Mesothelial cell of epicardium (in vitro differentiated cells): ENCODE measurements around the gene CPTP. TPM values are rescaled to one million over a fixed set of nuclear protein-coding genes. Genes with fewer than 3 reads are reported as not detected.
A peak's percentile ranks its signal among the peaks of the same experiment; 100 is the strongest.

Source experiments
- DNase-seq, 2 experiments: peaks; one replicate each; pipeline ENCODE4 v3.0.0; 2021; ENCODE audit warnings: low spot score in 2 of 2; ENCODE audit not compliant: unreplicated experiment in 2 of 2
- H3K27ac Mint-ChIP-seq: 2 replicates; pipeline ENCODE4 v1.8.0; 2021; ENCODE audit warnings: mixed read lengths
- H3K27me3 Mint-ChIP-seq: 2 replicates; pipeline ENCODE4 v1.8.0; 2021; ENCODE audit warnings: low read depth, mixed read lengths
- H3K36me3 Mint-ChIP-seq: 2 replicates; pipeline ENCODE4 v1.8.0; 2021; ENCODE audit warnings: mixed read lengths
- H3K4me1 Mint-ChIP-seq: 2 replicates; pipeline ENCODE4 v1.8.0; 2021; ENCODE audit warnings: mixed read lengths
- H3K4me3 Mint-ChIP-seq: 2 replicates; pipeline ENCODE4 v1.8.0; 2021; ENCODE audit warnings: mild to moderate bottlenecking, moderate library complexity, mixed read lengths
- H3K9me3 Mint-ChIP-seq: 2 replicates; pipeline ENCODE4 v1.8.0; 2021; ENCODE audit warnings: mixed read lengths
- total RNA-seq: library from RNA; stranded (reverse); gene quantifications from 3 replicates; pipeline ENCODE4 v1.2.1, GENCODE V29; 2021
- TF ChIP-seq, protein P1 (sequence below): fragments of 200-600 bp; sonication (generic); IDR thresholded peaks from one replicate; pipeline ENCODE4 v1.5.0; 2021; ENCODE audit warnings: antibody characterized with exemption; ENCODE audit not compliant: unreplicated experiment

The CPTP gene
- total RNA-seq, 1 donor from 2014 or later: 17.8 TPM

DNA sequence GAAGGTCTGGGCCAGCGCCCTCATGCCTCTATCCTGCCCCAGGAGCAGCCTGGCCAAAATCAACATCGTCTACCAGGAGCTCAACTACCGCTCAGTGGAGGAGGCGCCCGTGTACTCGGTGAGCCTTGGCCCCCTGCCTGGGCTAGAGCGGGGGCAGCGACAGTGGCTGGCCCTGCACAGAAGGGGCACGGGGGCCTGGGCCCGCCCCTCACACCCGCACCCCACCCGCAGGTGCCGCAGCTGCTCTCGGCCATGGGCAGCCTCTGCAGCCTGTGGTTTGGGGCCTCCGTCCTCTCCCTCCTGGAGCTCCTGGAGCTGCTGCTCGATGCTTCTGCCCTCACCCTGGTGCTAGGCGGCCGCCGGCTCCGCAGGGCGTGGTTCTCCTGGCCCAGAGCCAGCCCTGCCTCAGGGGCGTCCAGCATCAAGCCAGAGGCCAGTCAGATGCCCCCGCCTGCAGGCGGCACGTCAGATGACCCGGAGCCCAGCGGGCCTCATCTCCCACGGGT is 33.5 kb upstream of the CPTP start:
- no peaks in the 10 kb centered on the region for H3K9me3 Mint-ChIP-seq
- TF ChIP-seq, protein P1, sequence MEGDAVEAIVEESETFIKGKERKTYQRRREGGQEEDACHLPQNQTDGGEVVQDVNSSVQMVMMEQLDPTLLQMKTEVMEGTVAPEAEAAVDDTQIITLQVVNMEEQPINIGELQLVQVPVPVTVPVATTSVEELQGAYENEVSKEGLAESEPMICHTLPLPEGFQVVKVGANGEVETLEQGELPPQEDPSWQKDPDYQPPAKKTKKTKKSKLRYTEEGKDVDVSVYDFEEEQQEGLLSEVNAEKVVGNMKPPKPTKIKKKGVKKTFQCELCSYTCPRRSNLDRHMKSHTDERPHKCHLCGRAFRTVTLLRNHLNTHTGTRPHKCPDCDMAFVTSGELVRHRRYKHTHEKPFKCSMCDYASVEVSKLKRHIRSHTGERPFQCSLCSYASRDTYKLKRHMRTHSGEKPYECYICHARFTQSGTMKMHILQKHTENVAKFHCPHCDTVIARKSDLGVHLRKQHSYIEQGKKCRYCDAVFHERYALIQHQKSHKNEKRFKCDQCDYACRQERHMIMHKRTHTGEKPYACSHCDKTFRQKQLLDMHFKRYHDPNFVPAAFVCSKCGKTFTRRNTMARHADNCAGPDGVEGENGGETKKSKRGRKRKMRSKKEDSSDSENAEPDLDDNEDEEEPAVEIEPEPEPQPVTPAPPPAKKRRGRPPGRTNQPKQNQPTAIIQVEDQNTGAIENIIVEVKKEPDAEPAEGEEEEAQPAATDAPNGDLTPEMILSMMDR: no peak
- H3K36me3 Mint-ChIP-seq: no peaks in the 10 kb centered on the region
- H3K4me1 Mint-ChIP-seq: peaks cover 7% of the 10 kb centered on the region
- peaks cover 2% of the 10 kb centered on the region for H3K27me3 Mint-ChIP-seq
- no peak overlapping the region for H3K4me3 Mint-ChIP-seq
- no peak for DNase-seq
- no peak overlapping the region for H3K27ac Mint-ChIP-seq

DNA sequence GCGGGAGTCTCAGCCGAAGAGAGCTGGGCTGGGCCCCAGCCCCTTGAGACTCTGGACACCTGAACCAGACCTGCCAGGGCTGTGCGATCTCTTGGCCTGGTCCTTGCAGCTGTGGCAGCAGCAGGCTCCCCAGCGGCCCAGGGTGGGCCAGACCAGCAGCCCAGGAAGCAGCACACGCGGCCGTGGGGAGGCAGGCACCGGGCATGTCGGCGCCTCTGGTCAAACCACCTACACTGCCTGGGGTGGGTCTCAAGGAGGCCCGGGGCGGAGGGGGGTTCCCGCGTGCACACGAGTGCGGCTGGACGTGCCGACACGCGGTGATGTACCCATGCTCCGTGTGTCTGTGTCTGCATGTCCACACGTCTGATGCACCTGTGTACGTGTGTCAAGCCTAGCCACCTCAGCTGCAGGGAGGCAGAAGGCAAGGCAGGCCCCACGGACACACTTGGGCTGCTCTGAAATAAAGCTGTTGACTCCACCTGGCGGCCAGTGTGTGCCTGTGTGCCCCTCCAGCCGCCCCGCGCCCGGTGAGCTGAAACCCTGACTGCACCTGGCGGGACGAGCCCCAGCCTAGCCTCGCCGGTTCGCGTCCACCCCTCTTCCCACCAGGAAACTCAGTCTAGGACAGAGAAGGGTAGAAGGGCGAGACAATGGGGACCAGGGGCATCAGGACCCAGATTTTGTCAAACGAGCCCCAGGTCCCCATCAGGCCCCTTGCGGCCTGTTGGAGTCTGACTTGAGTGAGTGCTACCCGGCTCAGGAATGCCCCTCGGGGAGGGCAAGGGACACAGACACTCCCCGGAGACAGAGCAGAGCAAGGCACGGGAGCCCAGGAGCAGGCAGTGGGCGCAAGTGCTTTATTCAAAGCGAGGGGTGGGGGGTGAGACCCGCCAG is 32.8 kb upstream of the CPTP start:
- Mint-ChIP-seq H3K4me3 (no peak overlapping the region), H3K27me3 (peaks cover 2% of the 10 kb centered on the region)

DNA sequence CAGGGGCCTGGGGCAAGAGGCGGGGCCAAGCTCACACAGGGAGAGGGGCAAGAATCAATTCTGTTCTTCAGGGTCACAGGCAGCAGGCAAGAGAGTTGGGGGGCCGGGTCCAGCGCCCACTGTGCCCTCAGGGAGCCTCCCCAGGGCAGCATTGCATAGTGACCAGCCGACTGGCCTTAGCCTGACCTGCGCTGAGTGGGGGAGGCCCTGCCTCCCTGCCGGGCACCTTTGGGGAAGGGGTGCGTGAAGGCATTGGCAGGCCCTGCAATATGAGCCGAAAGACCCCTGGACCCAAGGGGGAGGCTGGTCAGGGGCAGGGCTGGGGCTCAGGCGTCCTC is 32.2 kb upstream of the CPTP start:
- Mint-ChIP-seq H3K27ac (no peak overlapping the region), H3K9me3 (no peaks in the 10 kb centered on the region), H3K4me3 (no peak overlapping the region), H3K27me3 (peaks cover 2% of the 10 kb centered on the region), H3K4me1 (peaks cover 7% of the 10 kb centered on the region), H3K36me3 (no peaks in the 10 kb centered on the region)
- no peak for DNase-seq
- TF ChIP-seq, protein P1: no peak

More for the DNA sequence above, 32.8 kb upstream of the CPTP start:
- no peak overlapping the region for H3K27ac Mint-ChIP-seq
- peak in 1 of 2 experiments; percentile 82 for DNase-seq
- H3K9me3 Mint-ChIP-seq: no peaks in the 10 kb centered on the region
- no peaks in the 10 kb centered on the region for H3K36me3 Mint-ChIP-seq
- TF ChIP-seq, protein P1: peak; percentile 80
- peaks cover 7% of the 10 kb centered on the region for H3K4me1 Mint-ChIP-seq

GRCh38 chr1:1292851-1293250 is 31.8 kb upstream of the CPTP start:
- no peak for DNase-seq
- Mint-ChIP-seq H3K27me3 (peaks cover 2% of the 10 kb centered on the region), H3K9me3 (no peaks in the 10 kb centered on the region), H3K4me1 (peaks cover 7% of the 10 kb centered on the region), H3K4me3 (no peak overlapping the region), H3K27ac (no peak overlapping the region), H3K36me3 (no peaks in the 10 kb centered on the region)
- TF ChIP-seq, protein P1: no peak

DNA sequence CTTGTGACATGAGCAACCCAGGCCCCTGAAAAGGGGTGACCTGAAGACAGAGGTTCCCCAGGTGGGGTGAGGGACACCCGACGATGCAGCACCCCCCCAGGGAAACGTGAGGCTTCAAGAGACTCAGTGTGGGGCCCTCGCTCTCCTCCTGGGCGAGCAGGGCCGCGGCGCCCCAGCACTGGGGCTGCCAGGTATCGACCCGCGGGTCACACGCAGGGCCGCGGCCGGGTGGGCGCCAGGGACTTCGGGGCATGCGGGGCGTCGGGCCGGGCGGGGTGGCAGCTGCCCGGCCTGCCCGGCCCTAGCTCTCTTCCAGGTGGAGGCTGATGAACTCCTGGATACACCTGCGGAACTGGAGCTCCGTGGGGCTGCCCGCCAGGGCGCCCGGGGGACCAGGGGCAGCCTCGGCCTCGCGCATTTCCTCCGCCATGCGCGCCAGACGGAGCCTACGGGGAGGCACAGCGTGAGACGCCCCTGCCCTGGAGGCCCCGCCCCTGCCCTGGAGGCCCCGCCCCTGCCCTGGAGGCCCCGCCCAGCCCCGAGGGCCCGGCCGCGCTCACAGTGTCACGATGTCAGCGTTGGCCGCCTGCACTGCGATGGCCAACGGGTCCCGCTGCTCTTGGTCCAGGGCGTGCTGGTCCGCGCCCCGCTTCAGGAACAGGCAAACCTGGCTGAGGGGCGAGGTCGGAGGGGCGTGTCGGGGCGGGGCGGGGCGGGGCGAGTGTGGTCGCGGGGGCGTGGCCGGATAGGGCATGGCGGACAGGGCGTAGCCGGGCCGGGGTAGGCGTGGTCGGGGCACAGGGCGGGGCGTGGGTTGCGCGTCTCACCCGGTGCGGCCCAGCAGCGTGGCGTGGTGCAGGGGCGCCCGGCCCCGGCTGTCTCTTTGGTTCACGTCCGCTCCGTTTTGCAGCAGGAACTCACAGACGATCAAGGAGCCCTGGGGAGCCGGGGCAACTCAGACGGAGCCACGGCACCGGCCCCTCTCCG is 31.0 kb upstream of the CPTP start:
- Mint-ChIP-seq H3K36me3 (no peaks in the 10 kb centered on the region), H3K9me3 (no peaks in the 10 kb centered on the region), H3K4me3 (no peak overlapping the region), H3K27ac (no peak overlapping the region), H3K4me1 (peaks cover 7% of the 10 kb centered on the region), H3K27me3 (peaks cover 2% of the 10 kb centered on the region)
- TF ChIP-seq, protein P1: no peak
- no peak for DNase-seq
